ENCODE data around the gene AANAT.

Gene AANAT

GRCh38 chr17:76506408-76507345 lies 39.3 kb downstream of the AANAT start:
- TF ChIP-seq, protein P1, sequence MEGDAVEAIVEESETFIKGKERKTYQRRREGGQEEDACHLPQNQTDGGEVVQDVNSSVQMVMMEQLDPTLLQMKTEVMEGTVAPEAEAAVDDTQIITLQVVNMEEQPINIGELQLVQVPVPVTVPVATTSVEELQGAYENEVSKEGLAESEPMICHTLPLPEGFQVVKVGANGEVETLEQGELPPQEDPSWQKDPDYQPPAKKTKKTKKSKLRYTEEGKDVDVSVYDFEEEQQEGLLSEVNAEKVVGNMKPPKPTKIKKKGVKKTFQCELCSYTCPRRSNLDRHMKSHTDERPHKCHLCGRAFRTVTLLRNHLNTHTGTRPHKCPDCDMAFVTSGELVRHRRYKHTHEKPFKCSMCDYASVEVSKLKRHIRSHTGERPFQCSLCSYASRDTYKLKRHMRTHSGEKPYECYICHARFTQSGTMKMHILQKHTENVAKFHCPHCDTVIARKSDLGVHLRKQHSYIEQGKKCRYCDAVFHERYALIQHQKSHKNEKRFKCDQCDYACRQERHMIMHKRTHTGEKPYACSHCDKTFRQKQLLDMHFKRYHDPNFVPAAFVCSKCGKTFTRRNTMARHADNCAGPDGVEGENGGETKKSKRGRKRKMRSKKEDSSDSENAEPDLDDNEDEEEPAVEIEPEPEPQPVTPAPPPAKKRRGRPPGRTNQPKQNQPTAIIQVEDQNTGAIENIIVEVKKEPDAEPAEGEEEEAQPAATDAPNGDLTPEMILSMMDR (IDR thresholded peaks at IDR 0.05) = peak; percentile 84

DNA sequence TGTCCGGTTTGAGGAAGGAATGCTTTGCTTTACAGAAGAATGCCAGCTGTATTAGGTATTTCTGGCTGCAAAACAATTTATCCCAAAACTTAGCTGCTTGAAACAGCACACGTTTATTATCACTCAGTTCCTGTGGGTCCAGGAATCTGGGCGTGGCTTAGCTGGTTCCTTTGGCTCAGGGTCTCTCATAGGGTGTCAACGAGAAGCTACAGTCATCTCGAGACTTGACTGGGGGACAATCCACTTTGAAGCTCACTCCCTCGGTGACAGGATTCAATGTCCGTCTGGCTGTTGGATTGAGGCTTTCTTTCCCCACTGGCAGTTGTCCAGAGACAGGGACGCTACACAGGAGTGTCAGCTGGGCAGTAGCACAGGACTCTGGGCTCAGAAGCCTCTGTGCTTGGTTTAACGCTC lies 43.4 kb downstream of the AANAT start:
- TF ChIP-seq, protein P1 (IDR thresholded peaks at IDR 0.05) = no peak

GRCh38 chr17:76511668-76512365 lies 44.4 kb downstream of the AANAT start:
- TF ChIP-seq, protein P1 (IDR thresholded peaks at IDR 0.05) = no peak

DNA sequence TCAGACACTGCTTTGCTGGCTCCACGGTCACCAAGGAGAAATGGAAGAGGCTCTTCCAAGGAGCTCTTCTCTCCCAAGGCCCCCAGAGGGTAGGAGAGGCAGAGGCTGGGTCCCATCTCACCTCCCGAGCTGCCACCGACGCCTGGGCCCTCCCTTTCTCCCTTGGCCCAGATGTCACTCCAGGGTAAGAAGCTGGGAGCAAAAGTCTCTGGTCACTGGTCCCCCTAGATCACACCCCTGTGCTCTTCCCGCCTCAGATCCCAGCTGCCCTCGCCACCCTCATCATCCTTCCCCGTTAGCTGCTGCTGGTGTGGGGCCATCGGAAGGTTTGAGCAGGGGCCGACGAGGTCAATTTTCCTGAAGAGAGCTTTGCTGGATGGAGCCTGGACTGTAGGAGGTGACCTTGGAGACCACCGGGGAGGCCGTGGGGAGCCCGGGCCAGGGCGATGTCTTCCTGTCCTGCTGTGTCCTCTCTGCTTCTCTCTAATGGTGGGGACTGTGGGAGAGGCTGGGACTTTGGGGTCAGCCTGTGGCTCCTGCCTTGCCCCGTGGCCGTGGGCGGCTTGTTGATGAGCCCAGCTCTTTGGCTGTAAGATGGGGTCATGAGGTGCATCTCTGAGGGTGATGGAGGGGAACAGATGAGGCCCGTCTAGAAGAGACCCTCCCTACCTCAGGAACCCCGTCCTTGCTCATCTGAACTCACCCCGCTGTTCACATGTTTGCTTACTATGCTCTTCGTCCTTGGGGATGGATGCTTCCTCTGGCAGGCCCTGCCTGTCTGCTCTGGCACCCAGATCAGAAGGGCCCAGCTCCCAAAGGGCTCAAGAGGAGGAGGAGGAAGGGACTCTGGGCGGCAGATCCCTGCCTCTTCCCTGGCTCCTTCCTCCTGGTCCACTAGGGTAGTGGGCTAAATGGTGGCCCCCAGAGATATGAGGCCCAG lies 45.2 kb downstream of the AANAT start:
- TF ChIP-seq, protein P1 (IDR thresholded peaks at IDR 0.05) = no peak

- TF ChIP-seq, protein P1 (IDR thresholded peaks at IDR 0.05) = no peak
Observed at GRCh38 chr17:76513306-76513692, 45.9 kb downstream of the AANAT start.

GRCh38 chr17:76515274-76515949 lies 48.0 kb downstream of the AANAT start:
- TF ChIP-seq, protein P1 (IDR thresholded peaks at IDR 0.05) = no peak

All from LNCAP (cell line).